HCT116 (cell line): ENCODE data around the gene PIGO. TPM values are rescaled to one million over a fixed set of nuclear protein-coding genes. Genes with fewer than 3 reads are reported as not detected.

ENCODE experiments used
- total RNA-seq: library from RNA; stranded (reverse); gene quantifications from one replicate; pipeline ENCODE4 v1.2.1, GENCODE V29; 2021; ENCODE audit not compliant: unreplicated experiment

PIGO gene
- total RNA-seq, 1 experiment from 2014 or later: 24.0 TPM

Other genes starting within 250 kb of the PIGO start
- gene PHF24, start 138.3 kb downstream of the PIGO start, total RNA-seq: 0.47 TPM
- 3.6 TPM for gene DNAJB5, start 106.8 kb downstream of the PIGO start, total RNA-seq
- gene VCP, start 24.0 kb downstream of the PIGO start, total RNA-seq: 170 TPM
- 82.3 TPM for gene FANCG, start 16.6 kb downstream of the PIGO start, total RNA-seq
- 245 TPM for gene STOML2, start 6.5 kb upstream of the PIGO start, total RNA-seq
- 10.2 TPM for gene ATOSB, start 19.3 kb upstream of the PIGO start, total RNA-seq
- 17.6 TPM for gene UNC13B, start 65.4 kb upstream of the PIGO start, total RNA-seq